Spleen (tissue), 7 donors: ENCODE results near the gene KIAA1210.

ENCODE experiments used
- POLR2A ChIP-seq, 3 donors: fragments of 450-650 bp; IDR thresholded peaks; one replicate each; pipeline ENCODE4 v1.5.1; 2017; ENCODE audit warnings: antibody characterized with exemption in 3 of 3, mild to moderate bottlenecking in 1 of 3
- POLR2AphosphoS5 ChIP-seq, 3 donors: sonication (generic); formaldehyde crosslinking; IDR thresholded peaks; one replicate each; pipeline ENCODE4 v1.5.1; 2017; ENCODE audit warnings: antibody characterized with exemption in 3 of 3
- TF ChIP-seq, protein P1 (sequence below), 11 experiments: fragments of 200-600 bp in 7 of 11; fragments of 450-650 bp in 4 of 11; sonication (generic) in 4 of 11; IDR thresholded peaks in 8 of 11; conservative IDR thresholded peaks in 3 of 11; 1 replicate in 7 of 11; 2 replicates in 4 of 11; pipeline versions ENCODE4 v1.4.0 to v1.8.0; 2016 to 2021; ENCODE audit warnings: antibody characterized with exemption in 11 of 11, inconsistent platforms in 4 of 11, mild to moderate bottlenecking in 1 of 11
- donor health status: DM: no; HTN: no; CAD: no; lungs with moderate emphysema.
- donor health status: DM: no; HTN: no; CAD: no.
- donor health status: DM: no; HTN: no; CAD: no.

DNA sequence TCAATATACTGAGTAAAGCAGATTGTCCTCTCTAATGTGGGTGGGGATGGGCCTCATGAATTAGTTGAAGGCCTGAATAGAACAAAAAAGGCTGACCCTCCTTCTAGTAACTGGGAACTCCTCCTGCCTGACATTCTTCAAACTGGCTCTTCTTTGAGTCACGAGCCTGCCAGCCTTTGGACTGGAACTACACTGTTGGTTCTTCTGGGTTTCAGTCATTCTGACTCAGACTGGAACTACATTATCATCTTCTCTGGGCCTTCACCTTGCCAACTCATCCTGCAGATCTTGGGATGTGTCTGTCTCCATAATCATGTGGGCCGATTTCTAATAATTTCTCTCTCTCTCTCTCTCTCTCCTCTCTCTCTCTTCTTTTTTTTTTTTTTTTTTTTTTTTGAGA lies 81.7 kb downstream of the KIAA1210 start:
- TF ChIP-seq POLR2A (IDR thresholded peaks at IDR 0.05) (no peak), POLR2AphosphoS5 (IDR thresholded peaks at IDR 0.05) (no peak)
- TF ChIP-seq, protein P1, sequence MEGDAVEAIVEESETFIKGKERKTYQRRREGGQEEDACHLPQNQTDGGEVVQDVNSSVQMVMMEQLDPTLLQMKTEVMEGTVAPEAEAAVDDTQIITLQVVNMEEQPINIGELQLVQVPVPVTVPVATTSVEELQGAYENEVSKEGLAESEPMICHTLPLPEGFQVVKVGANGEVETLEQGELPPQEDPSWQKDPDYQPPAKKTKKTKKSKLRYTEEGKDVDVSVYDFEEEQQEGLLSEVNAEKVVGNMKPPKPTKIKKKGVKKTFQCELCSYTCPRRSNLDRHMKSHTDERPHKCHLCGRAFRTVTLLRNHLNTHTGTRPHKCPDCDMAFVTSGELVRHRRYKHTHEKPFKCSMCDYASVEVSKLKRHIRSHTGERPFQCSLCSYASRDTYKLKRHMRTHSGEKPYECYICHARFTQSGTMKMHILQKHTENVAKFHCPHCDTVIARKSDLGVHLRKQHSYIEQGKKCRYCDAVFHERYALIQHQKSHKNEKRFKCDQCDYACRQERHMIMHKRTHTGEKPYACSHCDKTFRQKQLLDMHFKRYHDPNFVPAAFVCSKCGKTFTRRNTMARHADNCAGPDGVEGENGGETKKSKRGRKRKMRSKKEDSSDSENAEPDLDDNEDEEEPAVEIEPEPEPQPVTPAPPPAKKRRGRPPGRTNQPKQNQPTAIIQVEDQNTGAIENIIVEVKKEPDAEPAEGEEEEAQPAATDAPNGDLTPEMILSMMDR (IDR thresholded peaks at IDR 0.05 in 8 of 11, conservative IDR thresholded peaks at IDR 0.05 in 3 of 11), result no peak
